ENCODE measurements around the gene NXNL1. TPM values are rescaled to one million over a fixed set of nuclear protein-coding genes. Genes with fewer than 3 reads are reported as not detected.
A peak's percentile ranks its signal among the peaks of the same experiment; 100 is the strongest.

Gene NXNL1
- total and polyA plus RNA-seq, 9 of the 15 experiments (the other 6 are each of a cell fraction or from before 2014, with no cell fraction given) = not detected

DNA sequence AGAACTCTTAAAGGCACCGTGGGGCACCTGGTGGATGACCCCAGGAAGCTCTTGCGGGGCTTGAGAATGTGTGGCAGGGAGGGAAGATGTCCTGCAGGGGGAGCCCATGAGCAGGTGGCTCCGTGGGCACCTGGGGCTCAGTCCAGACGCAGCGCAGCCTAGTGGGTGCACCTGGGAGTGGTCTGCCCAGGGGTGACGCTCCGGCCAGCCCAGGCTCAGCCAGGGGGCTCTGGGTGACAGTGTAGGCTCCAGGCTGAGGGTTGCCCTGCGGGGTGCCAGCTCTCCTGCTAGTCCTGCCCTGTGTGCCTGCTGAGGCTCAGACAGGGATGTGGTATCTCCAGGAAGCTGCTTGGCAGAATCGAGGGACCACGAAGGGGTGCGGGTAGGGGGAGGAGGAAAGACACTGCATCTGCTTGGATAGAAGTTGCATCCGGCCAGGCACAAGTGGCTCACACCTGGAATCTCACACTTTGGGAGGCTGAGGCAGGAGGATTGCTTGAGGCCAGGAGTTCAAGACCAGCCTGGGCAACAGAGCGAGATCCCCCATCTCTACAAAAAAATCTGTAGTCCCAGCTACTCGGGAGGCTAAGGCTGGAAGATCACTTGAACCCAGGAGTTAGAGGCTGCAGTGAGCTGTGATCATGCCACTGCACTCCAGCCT is 35.7 kb upstream of the NXNL1 start (continued):
- TF ChIP-seq MTA3 (IDR thresholded peaks at IDR 0.05; ENCODE audit: borderline replicate concordance) (peak; percentile 60; the same call in 1 of the 2 replicates), SLC30A9 (CRISPR knock-in tag; IDR thresholded peaks at IDR 0.05) (no peak), SRF (CRISPR knock-in tag; IDR thresholded peaks at IDR 0.05) (no peak), ZNF586 (CRISPR knock-in tag; conservative IDR thresholded peaks at IDR 0.05) (no peak), GTF2F1 (IDR thresholded peaks at IDR 0.05; ENCODE audit: low read depth, low read length) (no peak), JUN (IDR thresholded peaks at IDR 0.05; ENCODE audit: borderline replicate concordance, low read depth, low read length) (peak; percentile 63), JUN (CRISPR knock-in tag; IDR thresholded peaks at IDR 0.05; ENCODE audit: borderline replicate concordance) (no peak), DNMT1 (IDR thresholded peaks at IDR 0.05) (no peak), RBFOX2 (IDR thresholded peaks at IDR 0.05; ENCODE audit: low read depth, low read length) (no peak), MAFG (tag; conservative IDR thresholded peaks at IDR 0.05) (no peak), NEUROD1 (IDR thresholded peaks at IDR 0.05; ENCODE audit: borderline replicate concordance, low read depth, low read length, partially characterized antibody) (no peak), SMARCA4 (IDR thresholded peaks at IDR 0.05) (no peak), CC2D1A (IDR thresholded peaks at IDR 0.05) (peak; percentile 36; the same call in 1 of the 2 replicates), ZNF224 (CRISPR knock-in tag; IDR thresholded peaks at IDR 0.05) (no peak), BRD9 (IDR thresholded peaks at IDR 0.05; ENCODE audit: low read depth, partially characterized antibody) (no peak), PTBP1 (IDR thresholded peaks at IDR 0.05; ENCODE audit: low read depth, low read length) (no peak), JUND (IDR thresholded peaks at IDR 0.05; ENCODE audit: borderline replicate concordance, low read depth, low read length) (peak; percentile 65; the same call in 1 of the 2 replicates), JUND (tag; IDR thresholded peaks at IDR 0.05; ENCODE audit: borderline replicate concordance, low read depth, low read length) (no peak; the same call in 2 of the 3 replicates)
- TF ChIP-seq, protein P1, sequence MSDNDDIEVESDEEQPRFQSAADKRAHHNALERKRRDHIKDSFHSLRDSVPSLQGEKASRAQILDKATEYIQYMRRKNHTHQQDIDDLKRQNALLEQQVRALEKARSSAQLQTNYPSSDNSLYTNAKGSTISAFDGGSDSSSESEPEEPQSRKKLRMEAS (CRISPR knock-in tag; IDR thresholded peaks at IDR 0.05) = peak; percentile 42; the same call in 1 of the 2 replicates
- TF ChIP-seq, protein P2, sequence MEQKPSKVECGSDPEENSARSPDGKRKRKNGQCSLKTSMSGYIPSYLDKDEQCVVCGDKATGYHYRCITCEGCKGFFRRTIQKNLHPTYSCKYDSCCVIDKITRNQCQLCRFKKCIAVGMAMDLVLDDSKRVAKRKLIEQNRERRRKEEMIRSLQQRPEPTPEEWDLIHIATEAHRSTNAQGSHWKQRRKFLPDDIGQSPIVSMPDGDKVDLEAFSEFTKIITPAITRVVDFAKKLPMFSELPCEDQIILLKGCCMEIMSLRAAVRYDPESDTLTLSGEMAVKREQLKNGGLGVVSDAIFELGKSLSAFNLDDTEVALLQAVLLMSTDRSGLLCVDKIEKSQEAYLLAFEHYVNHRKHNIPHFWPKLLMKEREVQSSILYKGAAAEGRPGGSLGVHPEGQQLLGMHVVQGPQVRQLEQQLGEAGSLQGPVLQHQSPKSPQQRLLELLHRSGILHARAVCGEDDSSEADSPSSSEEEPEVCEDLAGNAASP (IDR thresholded peaks at IDR 0.05) = no peak
- TF ChIP-seq, protein P3, sequence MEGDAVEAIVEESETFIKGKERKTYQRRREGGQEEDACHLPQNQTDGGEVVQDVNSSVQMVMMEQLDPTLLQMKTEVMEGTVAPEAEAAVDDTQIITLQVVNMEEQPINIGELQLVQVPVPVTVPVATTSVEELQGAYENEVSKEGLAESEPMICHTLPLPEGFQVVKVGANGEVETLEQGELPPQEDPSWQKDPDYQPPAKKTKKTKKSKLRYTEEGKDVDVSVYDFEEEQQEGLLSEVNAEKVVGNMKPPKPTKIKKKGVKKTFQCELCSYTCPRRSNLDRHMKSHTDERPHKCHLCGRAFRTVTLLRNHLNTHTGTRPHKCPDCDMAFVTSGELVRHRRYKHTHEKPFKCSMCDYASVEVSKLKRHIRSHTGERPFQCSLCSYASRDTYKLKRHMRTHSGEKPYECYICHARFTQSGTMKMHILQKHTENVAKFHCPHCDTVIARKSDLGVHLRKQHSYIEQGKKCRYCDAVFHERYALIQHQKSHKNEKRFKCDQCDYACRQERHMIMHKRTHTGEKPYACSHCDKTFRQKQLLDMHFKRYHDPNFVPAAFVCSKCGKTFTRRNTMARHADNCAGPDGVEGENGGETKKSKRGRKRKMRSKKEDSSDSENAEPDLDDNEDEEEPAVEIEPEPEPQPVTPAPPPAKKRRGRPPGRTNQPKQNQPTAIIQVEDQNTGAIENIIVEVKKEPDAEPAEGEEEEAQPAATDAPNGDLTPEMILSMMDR (IDR thresholded peaks at IDR 0.05 in 2 of 3, conservative IDR thresholded peaks at IDR 0.05 in 1 of 3; ENCODE audit: insufficient read depth in 2 of 3, low read depth in 1 of 3, low read length in 3 of 3) = peak; percentile 99 to 100 (median 99)
- TF ChIP-seq, protein P4, sequence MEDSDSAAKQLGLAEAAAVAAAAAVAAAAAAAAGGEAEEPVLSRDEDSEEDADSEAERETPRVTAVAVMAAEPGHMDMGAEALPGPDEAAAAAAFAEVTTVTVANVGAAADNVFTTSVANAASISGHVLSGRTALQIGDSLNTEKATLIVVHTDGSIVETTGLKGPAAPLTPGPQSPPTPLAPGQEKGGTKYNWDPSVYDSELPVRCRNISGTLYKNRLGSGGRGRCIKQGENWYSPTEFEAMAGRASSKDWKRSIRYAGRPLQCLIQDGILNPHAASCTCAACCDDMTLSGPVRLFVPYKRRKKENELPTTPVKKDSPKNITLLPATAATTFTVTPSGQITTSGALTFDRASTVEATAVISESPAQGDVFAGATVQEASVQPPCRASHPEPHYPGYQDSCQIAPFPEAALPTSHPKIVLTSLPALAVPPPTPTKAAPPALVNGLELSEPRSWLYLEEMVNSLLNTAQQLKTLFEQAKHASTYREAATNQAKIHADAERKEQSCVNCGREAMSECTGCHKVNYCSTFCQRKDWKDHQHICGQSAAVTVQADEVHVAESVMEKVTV (CRISPR knock-in tag; IDR thresholded peaks at IDR 0.05) = 0 out of 2 replicates have a peak, but pooled peaks have one; percentile 26
- TF ChIP-seq, protein P5, sequence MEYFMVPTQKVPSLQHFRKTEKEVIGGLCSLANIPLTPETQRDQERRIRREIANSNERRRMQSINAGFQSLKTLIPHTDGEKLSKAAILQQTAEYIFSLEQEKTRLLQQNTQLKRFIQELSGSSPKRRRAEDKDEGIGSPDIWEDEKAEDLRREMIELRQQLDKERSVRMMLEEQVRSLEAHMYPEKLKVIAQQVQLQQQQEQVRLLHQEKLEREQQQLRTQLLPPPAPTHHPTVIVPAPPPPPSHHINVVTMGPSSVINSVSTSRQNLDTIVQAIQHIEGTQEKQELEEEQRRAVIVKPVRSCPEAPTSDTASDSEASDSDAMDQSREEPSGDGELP (CRISPR knock-in tag; IDR thresholded peaks at IDR 0.05; ENCODE audit: borderline replicate concordance) = peak; percentile 69; the same call in 1 of the 2 replicates
